Fibroblast of lung (primary cell): ENCODE results near the gene PSMC4. TPM values are rescaled to one million over a fixed set of nuclear protein-coding genes. Genes with fewer than 3 reads are reported as not detected.

Experiments used
- DNase-seq, 2 donors: peaks; one replicate each; pipeline versions ENCODE4 v3.0.0 to v3.0.0-alpha.2; 2010; ENCODE audit warnings: low read depth in 2 of 2
- H2AFZ ChIP-seq: 2 replicates; pipeline ENCODE4 v1.5.1; 2012; ENCODE audit warnings: low read length, control low read depth, inconsistent platforms
- H3K27ac ChIP-seq: 2 replicates; pipeline ENCODE4 v1.5.1; 2011; ENCODE audit warnings: low read length, control low read depth; ENCODE audit not compliant: insufficient read depth
- H3K27me3 ChIP-seq: 2 replicates; pipeline ENCODE4 v1.5.1; 2011; ENCODE audit warnings: mild to moderate bottlenecking, low read length; ENCODE audit not compliant: control insufficient read depth, insufficient read depth
- H3K36me3 ChIP-seq: 2 replicates; pipeline ENCODE4 v1.5.1; 2011; ENCODE audit warnings: low read length; ENCODE audit not compliant: control insufficient read depth, insufficient read depth
- H3K4me1 ChIP-seq: 2 replicates; pipeline ENCODE4 v1.5.1; 2011; ENCODE audit warnings: low read length; ENCODE audit not compliant: control insufficient read depth, insufficient read depth; ENCODE audit errors: extremely low read depth
- H3K4me2 ChIP-seq: 2 replicates; pipeline ENCODE4 v1.5.1; 2011; ENCODE audit warnings: low read length, control low read depth; ENCODE audit not compliant: insufficient read depth; ENCODE audit errors: extremely low read depth
- H3K4me3 ChIP-seq, 4 experiments: fragments of 200-600 bp in 1 of 4; sonication (generic) in 1 of 4; replicated peaks in 1 of 4; 2 replicates each; pipeline ENCODE4 v1.5.1; 2011 to 2016; ENCODE audit warnings: low read length in 4 of 4, low read depth in 3 of 4, mild to moderate bottlenecking in 3 of 4, control low read depth in 2 of 4, inconsistent platforms in 1 of 4, mixed read lengths in 1 of 4; ENCODE audit not compliant: insufficient read depth in 1 of 4; ENCODE audit errors: control extremely low read depth in 1 of 4
- H3K79me2 ChIP-seq: 2 replicates; pipeline ENCODE4 v1.5.1; 2012; ENCODE audit warnings: mild to moderate bottlenecking, low read length, inconsistent platforms; ENCODE audit not compliant: control insufficient read depth, insufficient read depth
- H3K9ac ChIP-seq: 2 replicates; pipeline ENCODE4 v1.5.1; 2011; ENCODE audit warnings: mild to moderate bottlenecking, low read length, control low read depth; ENCODE audit not compliant: insufficient read depth
- H3K9me3 ChIP-seq: 2 replicates; pipeline ENCODE4 v1.5.1; 2012; ENCODE audit warnings: low read depth, low read length; ENCODE audit not compliant: control insufficient read depth, insufficient read depth
- H4K20me1 ChIP-seq: 2 replicates; pipeline ENCODE4 v1.5.1; 2011; ENCODE audit warnings: low read length; ENCODE audit not compliant: control insufficient read depth, insufficient read depth; ENCODE audit errors: extremely low read depth
- EZH2 ChIP-seq: IDR thresholded peaks from 2 replicates; pipeline ENCODE4 v1.5.1; 2012; ENCODE audit warnings: low read length, control low read depth, mild to moderate bottlenecking; ENCODE audit errors: missing control alignments
- polyA plus RNA-seq, 2 donors: library from polyadenylated mRNA; depleted of rRNA in 1 of 2; stranded (reverse) in 1 of 2; unstranded in 1 of 2; fragments of >200 nt; gene quantifications; 2 replicates each; pipeline ENCODE4 v1.2.1, GENCODE V29; 2011 to 2012; ENCODE audit warnings: missing spikeins in 1 of 2
- total RNA-seq: library from RNA; depleted of rRNA; stranded (reverse); fragments of >200 nt; gene quantifications from 2 replicates; pipeline ENCODE4 v1.2.1, GENCODE V29; 2014
- TF ChIP-seq, protein P1 (sequence below), 2 donors: IDR thresholded peaks in 1 of 2; conservative IDR thresholded peaks in 1 of 2; 1 replicate in 1 of 2; 2 replicates in 1 of 2; pipeline ENCODE4 v1.5.1; 2011 to 2012; ENCODE audit warnings: low read length in 2 of 2, control low read depth in 1 of 2, inconsistent platforms in 1 of 2, low read depth in 1 of 2, mild to moderate bottlenecking in 1 of 2

The PSMC4 gene
- total and polyA plus RNA-seq, 2 donors (not counting 1 experiment from before 2014, with no cell fraction given), result 75.1 to 76.0 TPM

DNA sequence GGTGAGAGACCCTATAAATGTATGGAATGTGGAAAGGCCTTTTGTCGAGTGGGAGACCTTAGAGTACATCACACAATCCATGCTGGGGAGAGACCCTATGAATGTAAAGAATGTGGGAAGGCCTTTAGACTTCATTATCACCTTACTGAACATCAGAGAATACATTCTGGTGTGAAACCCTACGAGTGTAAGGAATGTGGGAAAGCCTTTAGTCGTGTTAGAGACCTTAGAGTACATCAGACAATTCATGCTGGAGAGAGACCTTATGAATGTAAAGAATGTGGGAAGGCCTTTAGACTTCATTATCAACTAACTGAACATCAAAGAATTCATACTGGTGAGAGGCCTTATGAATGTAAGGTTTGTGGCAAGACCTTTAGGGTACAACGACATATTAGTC lies 43.0 kb downstream of the PSMC4 start:
- no peak overlapping the region for H3K9ac ChIP-seq
- no peak overlapping the region for H3K4me2 ChIP-seq
- no peaks in the 10 kb centered on the region for H3K79me2 ChIP-seq
- no peak overlapping the region for H2AFZ ChIP-seq
- no peaks in the 10 kb centered on the region for H3K4me1 ChIP-seq
- H3K9me3 ChIP-seq, result peaks cover 4% of the 10 kb centered on the region
- H3K27ac ChIP-seq, result no peak overlapping the region
- TF ChIP-seq EZH2, result no peak
- TF ChIP-seq, protein P1, sequence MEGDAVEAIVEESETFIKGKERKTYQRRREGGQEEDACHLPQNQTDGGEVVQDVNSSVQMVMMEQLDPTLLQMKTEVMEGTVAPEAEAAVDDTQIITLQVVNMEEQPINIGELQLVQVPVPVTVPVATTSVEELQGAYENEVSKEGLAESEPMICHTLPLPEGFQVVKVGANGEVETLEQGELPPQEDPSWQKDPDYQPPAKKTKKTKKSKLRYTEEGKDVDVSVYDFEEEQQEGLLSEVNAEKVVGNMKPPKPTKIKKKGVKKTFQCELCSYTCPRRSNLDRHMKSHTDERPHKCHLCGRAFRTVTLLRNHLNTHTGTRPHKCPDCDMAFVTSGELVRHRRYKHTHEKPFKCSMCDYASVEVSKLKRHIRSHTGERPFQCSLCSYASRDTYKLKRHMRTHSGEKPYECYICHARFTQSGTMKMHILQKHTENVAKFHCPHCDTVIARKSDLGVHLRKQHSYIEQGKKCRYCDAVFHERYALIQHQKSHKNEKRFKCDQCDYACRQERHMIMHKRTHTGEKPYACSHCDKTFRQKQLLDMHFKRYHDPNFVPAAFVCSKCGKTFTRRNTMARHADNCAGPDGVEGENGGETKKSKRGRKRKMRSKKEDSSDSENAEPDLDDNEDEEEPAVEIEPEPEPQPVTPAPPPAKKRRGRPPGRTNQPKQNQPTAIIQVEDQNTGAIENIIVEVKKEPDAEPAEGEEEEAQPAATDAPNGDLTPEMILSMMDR (conservative IDR thresholded peaks at IDR 0.05 in 1 of 2, IDR thresholded peaks at IDR 0.05 in 1 of 2; ENCODE audit: low read depth in 1 of 2, low read length in 2 of 2), result no peak
- H3K27me3 ChIP-seq, result no peaks in the 10 kb centered on the region
- no peak overlapping the region for H3K4me3 ChIP-seq
- no peak for DNase-seq
- no peaks in the 10 kb centered on the region for H4K20me1 ChIP-seq
- no peaks in the 10 kb centered on the region for H3K36me3 ChIP-seq

DNA sequence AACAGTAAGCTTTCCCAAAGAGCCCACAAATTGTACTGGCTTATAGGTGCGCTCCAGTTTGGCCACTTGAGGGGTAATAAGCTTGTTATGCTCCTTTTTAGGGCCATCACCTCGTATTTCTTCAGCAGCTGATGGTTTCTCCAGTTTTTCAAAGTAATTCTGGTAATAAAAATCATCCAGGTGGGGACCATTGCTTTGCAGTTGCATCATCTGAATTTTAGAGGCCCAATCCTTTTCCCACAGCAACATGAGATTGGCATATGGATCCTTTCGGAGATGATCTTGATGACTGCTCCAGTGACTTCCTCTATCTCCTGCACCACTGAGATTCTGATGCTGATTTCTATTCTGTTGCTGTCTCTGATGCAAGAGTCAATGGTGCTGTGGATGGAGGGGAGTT lies 53.0 kb downstream of the PSMC4 start:
- Histone ChIP-seq H2AFZ (no peak overlapping the region), H3K27me3 (no peaks in the 10 kb centered on the region), H3K9ac (no peak overlapping the region), H3K4me1 (no peaks in the 10 kb centered on the region), H3K4me3 (no peak overlapping the region), H3K4me2 (no peak overlapping the region), H3K9me3 (no peaks in the 10 kb centered on the region), H3K79me2 (no peaks in the 10 kb centered on the region), H3K36me3 (no peaks in the 10 kb centered on the region), H4K20me1 (no peaks in the 10 kb centered on the region), H3K27ac (no peak overlapping the region)
- DNase-seq, result no peak
- TF ChIP-seq, protein P1 (conservative IDR thresholded peaks at IDR 0.05 in 1 of 2, IDR thresholded peaks at IDR 0.05 in 1 of 2; ENCODE audit: low read depth in 1 of 2, low read length in 2 of 2), result no peak
- TF ChIP-seq EZH2, result no peak

DNA sequence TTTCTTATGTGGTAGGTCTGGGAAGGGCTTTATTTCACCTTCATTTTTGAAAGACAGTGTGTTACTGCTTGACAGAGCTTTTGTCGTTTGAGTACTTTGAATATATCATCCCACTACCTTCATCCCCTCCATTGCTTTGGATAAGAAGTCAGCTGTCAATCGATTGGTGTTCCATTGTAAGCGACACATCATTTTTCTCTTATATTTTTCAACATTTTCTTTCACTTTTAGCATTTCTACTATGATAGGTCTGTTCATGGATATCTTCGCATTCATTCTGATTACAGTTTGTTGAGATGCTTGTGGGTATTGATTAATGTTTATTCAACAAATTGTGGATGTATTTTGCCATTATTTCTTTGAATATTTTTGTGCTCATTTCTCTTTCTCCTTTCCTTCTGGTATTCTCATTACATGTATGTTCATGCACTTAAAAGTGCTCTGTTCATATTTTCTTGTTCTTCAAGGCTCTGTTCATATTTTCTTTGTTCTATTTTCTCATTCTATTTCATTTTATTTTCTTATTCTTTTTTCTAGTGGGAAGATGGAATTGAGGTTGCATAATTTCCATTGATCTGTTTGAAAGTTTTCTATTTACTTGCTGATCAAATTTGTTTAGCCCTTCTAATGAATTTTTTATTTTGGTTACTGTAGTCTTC lies 55.1 kb downstream of the PSMC4 start:
- TF ChIP-seq, protein P1 (conservative IDR thresholded peaks at IDR 0.05 in 1 of 2, IDR thresholded peaks at IDR 0.05 in 1 of 2; ENCODE audit: low read depth in 1 of 2, low read length in 2 of 2), result no peak
- Histone ChIP-seq H2AFZ (no peak overlapping the region), H3K27me3 (no peaks in the 10 kb centered on the region), H3K4me1 (no peaks in the 10 kb centered on the region), H3K27ac (no peak overlapping the region), H3K79me2 (no peaks in the 10 kb centered on the region), H3K9me3 (no peaks in the 10 kb centered on the region), H3K36me3 (no peaks in the 10 kb centered on the region), H3K9ac (no peak overlapping the region), H3K4me3 (no peak overlapping the region), H4K20me1 (no peaks in the 10 kb centered on the region), H3K4me2 (no peak overlapping the region)
- no peak for DNase-seq
